GM12878 (cell line): Measurements from ENCODE around the gene MSANTD2. TPM values are rescaled to one million over a fixed set of nuclear protein-coding genes. Genes with fewer than 3 reads are reported as not detected.

Source experiments
- ATAC-seq: fragments of 200-7000 bp; cut with Tn5 transposase; 3 replicates; pipeline ENCODE4 v1.9.1; 2020; ENCODE audit warnings: mild to moderate bottlenecking, moderate library complexity
- BruUV-seq: library from RNA; stranded (reverse); fragments of 400-500 nt; replicated peaks from 2 replicates; lab custom pipeline; 2021; lab: Mats Ljungman, UMichigan
- CTCF ChIA-PET: fragments of 300-600 bp; sonication (Branson Sonifier 250); formaldehyde crosslinking; extraction: SDS; loops from one replicate; lab custom pipeline; 2021; ENCODE audit warnings: inconsistent platforms; lab: Yijun Ruan, JAX
- POLR2A ChIA-PET: fragments of 350-600 bp; formaldehyde crosslinking; extraction: SDS; loops from one replicate; lab custom pipeline; 2021; ENCODE audit warnings: inconsistent platforms; lab: Charles Lee
- RAD21 ChIA-PET: fragments of 300-600 bp; sonication (Branson Sonifier 250); formaldehyde crosslinking; loops from one replicate; lab custom pipeline; 2023; ENCODE audit warnings: antibody characterized with exemption; ENCODE audit not compliant: unreplicated experiment; lab: Charles Lee
- SMC1A ChIA-PET: fragments of 300-600 bp; sonication (Branson Sonifier 250); formaldehyde crosslinking; loops from one replicate; lab custom pipeline; 2023; ENCODE audit not compliant: unreplicated experiment, uncharacterized antibody; lab: Charles Lee
- DNase-seq: peaks from one replicate; pipeline ENCODE4 v3.0.0-alpha.2; 2011; ENCODE audit warnings: low read depth, low spot score
- FAIRE-seq: peaks from 3 replicates; lab custom pipeline; 2011; peaks lifted over from hg19 to GRCh38; lab: Jason Lieb, UNC
- H2AFZ ChIP-seq: 2 replicates; pipeline ENCODE4 v1.6.0; 2011; ENCODE audit warnings: low read depth, low read length, control low read depth; ENCODE audit not compliant: control insufficient read depth
- H3K27ac ChIP-seq: 2 replicates; pipeline ENCODE4 v1.5.1; 2011; ENCODE audit warnings: control low read depth; ENCODE audit not compliant: control insufficient read depth, insufficient read depth
- H3K27me3 ChIP-seq, 2 experiments: replicated peaks in 1 of 2; 2 replicates each; pipeline versions ENCODE4 v1.6.0 to v1.6.1; 2011; ENCODE audit warnings: low read length in 1 of 2; ENCODE audit not compliant: control insufficient read depth in 2 of 2, insufficient read depth in 2 of 2
- H3K36me3 ChIP-seq, 2 experiments: 2 replicates each; pipeline ENCODE4 v1.5.1; 2011; ENCODE audit warnings: low read length in 1 of 2; ENCODE audit not compliant: control insufficient read depth in 2 of 2, insufficient read depth in 2 of 2
- H3K4me1 ChIP-seq: 2 replicates; pipeline ENCODE4 v1.6.1; 2011; ENCODE audit warnings: mild to moderate bottlenecking, low read length, moderate library complexity, mixed read lengths; ENCODE audit not compliant: control insufficient read depth, insufficient read depth
- H3K4me2 ChIP-seq: 2 replicates; pipeline ENCODE4 v1.6.0; 2011; ENCODE audit warnings: control low read depth; ENCODE audit not compliant: control insufficient read depth, insufficient read depth
- H3K4me3 ChIP-seq: fragments of 200-600 bp; sonication (generic); 2 replicates; pipeline ENCODE4 v1.5.1; 2016
- H3K79me2 ChIP-seq: 2 replicates; pipeline ENCODE4 v1.6.0; 2011; ENCODE audit warnings: low read length; ENCODE audit not compliant: control insufficient read depth, insufficient read depth
- H3K9ac ChIP-seq: 2 replicates; pipeline ENCODE4 v1.8.0; 2011; ENCODE audit warnings: low read length, control low read depth, mixed read lengths; ENCODE audit not compliant: control insufficient read depth, insufficient read depth
- H3K9me3 ChIP-seq: replicated peaks from 3 replicates; pipeline ENCODE4 v1.5.1; 2011; ENCODE audit warnings: mild to moderate bottlenecking, low read length; ENCODE audit not compliant: control insufficient read depth, insufficient read depth
- H4K20me1 ChIP-seq: 2 replicates; pipeline ENCODE4 v1.6.0; 2011; ENCODE audit not compliant: control insufficient read depth, insufficient read depth
- BHLHE40 ChIP-seq, 2 experiments: fragments of 450-650 bp in 1 of 2; IDR thresholded peaks; 2 replicates each; pipeline ENCODE4 v1.6.1; 2011 to 2017; ENCODE audit warnings: low read depth in 2 of 2, borderline replicate concordance in 1 of 2, improper control_type of control experiment in 1 of 2, low read length in 1 of 2, mild to moderate bottlenecking in 1 of 2
- BRCA1 ChIP-seq: IDR thresholded peaks from 2 replicates; pipeline ENCODE4 v1.6.1; 2011; ENCODE audit warnings: low read depth, low read length, improper control_type of control experiment
- CBX5 ChIP-seq: sonication (generic); IDR thresholded peaks from 2 replicates; pipeline ENCODE4 v1.6.1; 2016; ENCODE audit warnings: low read depth, moderate library complexity, mild to moderate bottlenecking, inconsistent platforms
- FOXK2 ChIP-seq: fragments of 450-650 bp; IDR thresholded peaks from 2 replicates; pipeline ENCODE4 v1.6.1; 2017; ENCODE audit warnings: mild to moderate bottlenecking, moderate library complexity
- HDAC2 ChIP-seq: fragments of 200-600 bp; sonication (generic); IDR thresholded peaks from 2 replicates; pipeline ENCODE4 v1.6.1; 2017
- HDGF ChIP-seq: fragments of 450-650 bp; IDR thresholded peaks from 2 replicates; pipeline ENCODE4 v1.6.1; 2016; ENCODE audit warnings: antibody characterized with exemption
- HSF1 ChIP-seq: fragments of 150-350 bp; IDR thresholded peaks from 2 replicates; pipeline ENCODE4 v1.6.1; 2014; ENCODE audit warnings: mild to moderate bottlenecking, low read depth, low read length
- IKZF2 ChIP-seq, 2 experiments: fragments of 450-650 bp; IDR thresholded peaks; 2 replicates each; pipeline ENCODE4 v1.6.1; 2017; ENCODE audit warnings: mild to moderate bottlenecking in 2 of 2, moderate library complexity in 2 of 2
- IRF4 ChIP-seq: IDR thresholded peaks from 2 replicates; pipeline ENCODE4 v1.6.1; 2011; ENCODE audit warnings: low read depth, low read length
- KDM1A ChIP-seq: fragments of 200-600 bp; sonication (generic); IDR thresholded peaks from 2 replicates; pipeline ENCODE4 v1.6.1; 2016; ENCODE audit warnings: borderline replicate concordance
- MEF2A ChIP-seq: IDR thresholded peaks from 2 replicates; pipeline ENCODE4 v1.6.1; 2011; ENCODE audit warnings: low read depth, mild to moderate bottlenecking, low read length, moderate library complexity; ENCODE audit not compliant: insufficient read depth
- NFYA ChIP-seq: IDR thresholded peaks from 2 replicates; pipeline ENCODE4 v1.6.1; 2011; ENCODE audit warnings: low read depth, mild to moderate bottlenecking, low read length, improper control_type of control experiment, borderline replicate concordance
- NR2C1 ChIP-seq: fragments of 450-650 bp; IDR thresholded peaks from 2 replicates; pipeline ENCODE4 v1.6.1; 2017; ENCODE audit warnings: antibody characterized with exemption, mild to moderate bottlenecking, moderate library complexity
- NR2C2 ChIP-seq: IDR thresholded peaks from 2 replicates; pipeline ENCODE4 v1.6.1; 2011; ENCODE audit warnings: borderline replicate concordance, low read depth; ENCODE audit not compliant: control insufficient read depth, insufficient read length
- PRDM15 ChIP-seq: fragments of 450-650 bp; formaldehyde crosslinking; IDR thresholded peaks from 2 replicates; pipeline ENCODE4 v1.4.0; 2020; ENCODE audit warnings: mild to moderate bottlenecking, moderate library complexity
- RAD21 ChIP-seq: IDR thresholded peaks from 2 replicates; pipeline ENCODE4 v1.6.1; 2011; ENCODE audit warnings: mild to moderate bottlenecking, low read depth, low read length, moderate library complexity; ENCODE audit not compliant: insufficient read depth
- RELA ChIP-seq: fragments of 450-650 bp; IDR thresholded peaks from 2 replicates; pipeline ENCODE4 v1.8.0; 2014; ENCODE audit warnings: borderline replicate concordance; ENCODE audit not compliant: partially characterized antibody
- RUNX3 ChIP-seq: IDR thresholded peaks from 2 replicates; pipeline ENCODE4 v1.6.1; 2012; ENCODE audit warnings: low read length, inconsistent platforms
- STAT3 ChIP-seq: IDR thresholded peaks from 2 replicates; pipeline ENCODE4 v1.6.1; 2011; ENCODE audit warnings: low read depth, low read length, improper control_type of control experiment
- WRNIP1 ChIP-seq: IDR thresholded peaks from 2 replicates; pipeline ENCODE4 v1.6.1; 2011; ENCODE audit warnings: low read depth, low read length, improper control_type of control experiment, borderline replicate concordance
- WGBS: methylation state at CpG from one replicate; pipeline ENCODE4 v1.1.6; 2016; ENCODE audit warnings: low lambda C conversion rate; ENCODE audit not compliant: insufficient replicate concordance, insufficient coverage; ENCODE audit errors: missing lambda C conversion rate; 5-methylcytosine and 5-hydroxymethylcytosine counted together
- in situ Hi-C: fragments of 300-500 bp; cut with MboI; formaldehyde crosslinking; loops from 9 replicates; pipeline ENCODE4 v1.14.3; 2018; ENCODE audit warnings: mixed read lengths
- intact Hi-C: fragments of 100-400 bp; cut with micrococcal nuclease; formaldehyde crosslinking; loops from one replicate; pipeline ENCODE4 v1.14.2; 2022; ENCODE audit not compliant: unreplicated experiment
- polyA plus RNA-seq, 11 experiments: library from polyadenylated mRNA; depleted of rRNA in 4 of 11; unstranded in 6 of 11; stranded (reverse) in 5 of 11; fragments of >200 nt; fragmentation: Nextera tagmentation in 4 of 11; fragmentation: Illumina TruSeq in 1 of 11; extraction: Ambion mirVana in 4 of 11; extraction: Trizol in 1 of 11; gene quantifications; 1 replicate in 1 of 11; 2 replicates in 10 of 11; pipeline versions ENCODE4 v1.2.1 to v1.2.3, GENCODE V29; 2011 to 2016; ENCODE audit warnings: inconsistent platforms in 2 of 11, missing spikeins in 2 of 11, low read depth in 1 of 11
- total RNA-seq, 4 experiments: library from RNA; depleted of rRNA in 3 of 4; stranded (reverse); fragments of >200 nt in 3 of 4; fragmentation: Illumina TruSeq in 1 of 4; extraction: Trizol in 1 of 4; gene quantifications; 2 replicates each; pipeline versions ENCODE4 v1.2.1 to v1.2.3, GENCODE V29; 2013 to 2021

MSANTD2 gene
- total and polyA plus RNA-seq, 10 of the 15 experiments (the other 5 are each of a cell fraction or from before 2014, with no cell fraction given) = 3.0 to 12.4 (median 8.0) TPM

GRCh38 chr11:124717421-124717785 is 82.8 kb downstream of the MSANTD2 start (continued):
- peak; percentile 33 to 74; a peak in 3 of 4 replicates for TF ChIP-seq IKZF2 (IDR thresholded peaks at IDR 0.05)
- no peak for TF ChIP-seq NR2C2
- peak; percentile 69; the same call in 1 of the 2 replicates for TF ChIP-seq IRF4
- no peak for TF ChIP-seq BRCA1
- no peak for TF ChIP-seq NR2C1
- TF ChIP-seq, all 136 proteins: peak for 14

- Histone ChIP-seq H3K9me3 (no peaks in the 10 kb centered on the region), H3K4me1 (no peaks in the 10 kb centered on the region; the same call in 1 of the 2 replicates), H3K36me3 (no peaks in the 10 kb centered on the region), H3K9ac (no peak overlapping the region), H4K20me1 (no peaks in the 10 kb centered on the region), H3K27me3 (peaks cover 0 to 13% of the 10 kb centered on the region in 2 experiments; a peak in 2 of 4 replicates), H3K4me3 (no peak overlapping the region), H3K79me2 (no peaks in the 10 kb centered on the region), H3K4me2 (no peak overlapping the region), H3K27ac (no peak overlapping the region), H2AFZ (no peak overlapping the region)
- TF ChIP-seq NFYA = no peak
- TF ChIP-seq HDAC2 = no peak
- no peak for TF ChIP-seq RAD21
- TF ChIP-seq HDGF = no peak
- no peak for TF ChIP-seq HSF1
- TF ChIP-seq RELA = no peak
- no peak for TF ChIP-seq CBX5
- no peak for TF ChIP-seq RUNX3
- TF ChIP-seq PRDM15 (CRISPR knock-in tag) = no peak
- TF ChIP-seq BRCA1 = no peak
- no peak for TF ChIP-seq KDM1A
- TF ChIP-seq WRNIP1 = no peak
- TF ChIP-seq BHLHE40 (IDR thresholded peaks at IDR 0.05; ENCODE audit: borderline replicate concordance in 1 of 2, low read depth in 2 of 2, low read length in 1 of 2) = no peak
- TF ChIP-seq STAT3 = no peak
- no peak for TF ChIP-seq MEF2A
- TF ChIP-seq FOXK2 = no peak
- ATAC-seq (no peak), FAIRE-seq (no peak), DNase-seq (no peak)
- 3% methylated on average over 3 of the region's 3 CpGs for WGBS
- POLR2A ChIA-PET = interaction anchor here (0.7 to 1.4 kb wide), 3 partner anchors 14 to 30 kb away, joined by 3 to 4 read pairs (median 3); no protein-coding TSS in a partner anchor
- SMC1A ChIA-PET = interaction anchor here (1.0 to 1.7 kb wide), 3 partner anchors 9 to 94 kb away, joined by 3 to 5 read pairs (median 3); partner anchors contain the start of gene TBRG1
- in situ Hi-C loops = no loop called here
- intact Hi-C loops = loop anchor here (2.0 kb wide), 1 partner anchor 42 kb away; no protein-coding TSS in a partner anchor
- no TSS peak for BruUV-seq
- RAD21 ChIA-PET = interaction anchor here (1.0 to 1.1 kb wide), 2 partner anchors 42 to 48 kb away, joined by 3 to 4 read pairs; no protein-coding TSS in a partner anchor
- CTCF ChIA-PET = interaction anchor here (0.6 to 2.7 kb wide), 4 partner anchors 9 to 46 kb away, joined by 3 to 9 read pairs (median 6); no protein-coding TSS in a partner anchor
These were observed 83.6 kb downstream of the MSANTD2 start for GRCh38 chr11:124716591-124716990.
